Suppressor macrophage (primary cell): ENCODE data around the gene OPCML.

Experiments
- DNase-seq, 4 experiments: peaks; one replicate each; pipeline ENCODE4 v3.0.0-alpha.2; 2020 to 2022

The OPCML gene

GRCh38 chr11:133271871-133272776 lies 260.2 kb downstream of the OPCML start:
- no peak for DNase-seq

GRCh38 chr11:133271206-133271605 lies 261.1 kb downstream of the OPCML start:
- DNase-seq = no peak

GRCh38 chr11:133269267-133269666 lies 263.0 kb downstream of the OPCML start:
- no peak for DNase-seq

- DNase-seq = no peak
Measured at GRCh38 chr11:133266986-133267385, 265.3 kb downstream of the OPCML start.

GRCh38 chr11:133265530-133266035 lies 266.7 kb downstream of the OPCML start:
- no peak for DNase-seq

GRCh38 chr11:133263332-133263731 lies 269.0 kb downstream of the OPCML start:
- no peak for DNase-seq

- DNase-seq = no peak
Measured at GRCh38 chr11:133258751-133259150, 273.6 kb downstream of the OPCML start.

GRCh38 chr11:133254601-133255000 lies 277.7 kb downstream of the OPCML start:
- no peak for DNase-seq

- no peak for DNase-seq
Measured at GRCh38 chr11:133253570-133253969, 278.7 kb downstream of the OPCML start.

GRCh38 chr11:133251841-133252240 lies 280.5 kb downstream of the OPCML start:
- no peak for DNase-seq

GRCh38 chr11:133249530-133249929 lies 282.8 kb downstream of the OPCML start:
- no peak for DNase-seq

- DNase-seq = no peak
Measured at GRCh38 chr11:133249065-133249464, 283.2 kb downstream of the OPCML start.

GRCh38 chr11:133243832-133244231 lies 288.5 kb downstream of the OPCML start:
- no peak for DNase-seq

- no peak for DNase-seq
Measured at GRCh38 chr11:133240908-133241655, 291.2 kb downstream of the OPCML start.

GRCh38 chr11:133239575-133239974 lies 292.7 kb downstream of the OPCML start:
- no peak for DNase-seq

- no peak for DNase-seq
Measured at GRCh38 chr11:133238495-133238894, 293.8 kb downstream of the OPCML start.

GRCh38 chr11:133238027-133238426 lies 294.3 kb downstream of the OPCML start:
- no peak for DNase-seq

GRCh38 chr11:133235381-133235780 lies 296.9 kb downstream of the OPCML start:
- no peak for DNase-seq

- no peak for DNase-seq
Measured at GRCh38 chr11:133234883-133235282, 297.4 kb downstream of the OPCML start.

GRCh38 chr11:133232665-133233064 lies 299.6 kb downstream of the OPCML start:
- no peak for DNase-seq

GRCh38 chr11:133230431-133230830 lies 301.9 kb downstream of the OPCML start:
- no peak for DNase-seq

GRCh38 chr11:133228471-133229329 lies 303.6 kb downstream of the OPCML start:
- no peak for DNase-seq
